ENCODE results near the gene CACNB1.
"Not testable (repeated sequence)": the region's sequence is repeated elsewhere in the genome, so short reads cannot be mapped to it uniquely, and the experiment has no call there.

CACNB1 gene

DNA sequence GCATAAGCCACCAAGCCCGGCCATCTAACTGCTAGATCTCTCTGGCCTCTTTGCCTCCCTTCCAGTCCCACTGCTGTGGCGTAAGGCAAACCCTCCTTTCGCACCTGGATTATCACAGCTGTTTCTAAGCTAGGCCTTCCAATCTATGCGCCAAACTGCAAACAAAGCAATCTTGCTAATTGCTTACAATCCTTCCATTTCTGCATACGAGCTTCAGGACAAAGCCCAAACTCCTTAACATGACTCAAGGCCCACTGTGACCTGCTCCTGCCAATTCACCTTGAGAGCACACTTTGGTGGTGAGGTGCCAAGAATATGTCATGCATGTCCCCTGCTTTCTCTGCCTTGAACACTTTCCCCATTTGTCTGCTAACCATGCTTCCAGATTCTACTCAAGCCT, 25.5 kb downstream of the CACNB1 start:
- no peak for DNase-seq (ENCODE audit: low spot score)
- TF ChIP-seq, protein P1, sequence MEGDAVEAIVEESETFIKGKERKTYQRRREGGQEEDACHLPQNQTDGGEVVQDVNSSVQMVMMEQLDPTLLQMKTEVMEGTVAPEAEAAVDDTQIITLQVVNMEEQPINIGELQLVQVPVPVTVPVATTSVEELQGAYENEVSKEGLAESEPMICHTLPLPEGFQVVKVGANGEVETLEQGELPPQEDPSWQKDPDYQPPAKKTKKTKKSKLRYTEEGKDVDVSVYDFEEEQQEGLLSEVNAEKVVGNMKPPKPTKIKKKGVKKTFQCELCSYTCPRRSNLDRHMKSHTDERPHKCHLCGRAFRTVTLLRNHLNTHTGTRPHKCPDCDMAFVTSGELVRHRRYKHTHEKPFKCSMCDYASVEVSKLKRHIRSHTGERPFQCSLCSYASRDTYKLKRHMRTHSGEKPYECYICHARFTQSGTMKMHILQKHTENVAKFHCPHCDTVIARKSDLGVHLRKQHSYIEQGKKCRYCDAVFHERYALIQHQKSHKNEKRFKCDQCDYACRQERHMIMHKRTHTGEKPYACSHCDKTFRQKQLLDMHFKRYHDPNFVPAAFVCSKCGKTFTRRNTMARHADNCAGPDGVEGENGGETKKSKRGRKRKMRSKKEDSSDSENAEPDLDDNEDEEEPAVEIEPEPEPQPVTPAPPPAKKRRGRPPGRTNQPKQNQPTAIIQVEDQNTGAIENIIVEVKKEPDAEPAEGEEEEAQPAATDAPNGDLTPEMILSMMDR (IDR thresholded peaks at IDR 0.05; ENCODE audit: extremely low read depth, missing control alignments) = no peak

DNA sequence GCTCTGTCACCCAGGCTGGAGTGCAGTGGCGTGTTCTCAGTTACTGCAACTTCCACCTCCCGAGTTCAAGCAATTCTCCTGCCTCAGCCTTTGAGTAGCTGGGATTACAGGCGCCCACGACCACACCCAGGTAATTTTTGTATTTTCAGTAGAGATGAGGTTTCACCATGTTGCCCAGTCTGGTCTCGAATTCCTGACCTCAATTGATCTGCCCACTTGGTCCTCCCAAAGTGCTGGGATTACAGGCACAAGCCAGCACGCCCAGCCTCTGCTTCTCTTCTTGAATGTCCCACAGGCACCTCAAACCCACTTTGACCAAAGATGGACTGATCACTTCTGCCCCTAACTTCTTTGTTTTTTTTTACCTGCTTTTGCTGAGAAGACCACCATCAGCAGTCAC, 26.9 kb downstream of the CACNB1 start:
- DNase-seq (ENCODE audit: low spot score) = no peak
- TF ChIP-seq, protein P1 (IDR thresholded peaks at IDR 0.05; ENCODE audit: extremely low read depth, missing control alignments) = no peak

DNA sequence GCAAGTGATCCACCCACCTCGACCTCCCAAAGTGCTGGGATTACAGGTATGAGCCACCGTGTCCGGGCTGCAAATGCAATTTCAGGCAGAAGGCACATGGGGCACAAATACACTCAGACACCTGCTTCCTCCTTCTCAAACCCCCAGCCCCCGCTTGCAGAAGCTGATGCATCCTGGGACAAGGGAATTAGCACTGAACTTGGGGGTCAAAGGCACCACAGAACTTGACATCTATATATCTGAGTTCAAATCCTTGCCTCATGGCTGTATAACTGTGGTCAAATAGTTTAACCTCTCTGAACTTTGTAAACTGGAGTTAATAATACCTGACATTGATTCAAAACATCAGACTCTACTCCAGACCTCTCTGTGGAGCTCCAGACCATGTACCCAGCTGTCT, 27.4 kb downstream of the CACNB1 start:
- DNase-seq (ENCODE audit: low spot score) = no peak
- TF ChIP-seq, protein P1 (IDR thresholded peaks at IDR 0.05; ENCODE audit: extremely low read depth, missing control alignments) = no peak

GRCh38 chr17:39169518-39169917, 28.0 kb downstream of the CACNB1 start:
- DNase-seq (ENCODE audit: low spot score) = no peak
- TF ChIP-seq, protein P1 (IDR thresholded peaks at IDR 0.05; ENCODE audit: extremely low read depth, missing control alignments) = no peak

DNA sequence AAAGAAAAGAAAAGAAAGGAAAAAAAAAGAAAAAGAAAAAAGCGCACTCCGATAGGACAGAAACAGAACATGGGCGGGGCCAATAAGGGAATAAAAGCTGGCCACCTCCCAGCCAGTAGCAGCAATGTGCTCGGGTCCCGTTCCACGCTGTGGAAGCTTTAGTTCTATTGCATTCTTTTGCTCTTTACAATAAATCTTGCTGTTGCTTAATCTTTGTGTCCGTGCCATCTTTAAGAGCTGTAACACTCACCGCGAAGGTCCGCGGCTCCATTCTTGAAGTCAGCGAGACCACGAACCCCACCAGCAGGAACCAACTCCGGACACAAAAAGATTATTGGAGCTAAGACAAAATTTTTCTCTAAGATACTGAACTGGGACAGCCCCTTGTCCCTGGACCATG, 28.4 kb downstream of the CACNB1 start:
- no peak for DNase-seq (ENCODE audit: low spot score)
- TF ChIP-seq, protein P1 (IDR thresholded peaks at IDR 0.05; ENCODE audit: extremely low read depth, missing control alignments) = no peak

DNA sequence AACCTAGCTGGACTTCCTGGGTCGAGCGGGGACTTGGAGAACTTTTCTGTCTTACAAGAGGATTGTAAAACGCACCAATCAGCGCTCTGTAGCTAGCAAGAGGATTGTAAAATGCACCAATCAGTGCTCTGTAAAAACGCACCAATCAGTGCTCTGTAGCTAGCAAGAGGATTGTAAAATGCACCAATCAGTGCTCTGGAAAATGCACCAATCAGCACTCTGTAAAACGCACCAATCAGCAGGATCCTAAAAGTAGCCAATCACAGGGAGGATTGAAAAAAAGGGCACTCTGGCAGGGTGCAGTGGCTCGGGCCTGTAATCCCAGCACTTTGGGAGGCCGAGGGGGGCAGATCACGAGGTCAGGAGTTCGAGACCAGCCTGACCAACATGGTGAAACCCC, 29.0 kb downstream of the CACNB1 start:
- not testable (repeated sequence) for DNase-seq (ENCODE audit: low spot score)

GRCh38 chr17:39167476-39167875, 30.0 kb downstream of the CACNB1 start:
- TF ChIP-seq, protein P1 (IDR thresholded peaks at IDR 0.05; ENCODE audit: extremely low read depth, missing control alignments) = no peak
- no peak for DNase-seq (ENCODE audit: low spot score)

GRCh38 chr17:39166437-39167335, 30.8 kb downstream of the CACNB1 start:
- TF ChIP-seq, protein P1 (IDR thresholded peaks at IDR 0.05; ENCODE audit: extremely low read depth, missing control alignments) = no peak
- no peak for DNase-seq (ENCODE audit: low spot score)
